Endothelial cell of umbilical vein (primary cell): ENCODE data around the gene ZMYM5.

ENCODE experiments used
- EZH2 ChIP-seq: IDR thresholded peaks from 2 replicates; pipeline ENCODE4 v1.6.1; 2012; ENCODE audit warnings: borderline replicate concordance, low read depth, mild to moderate bottlenecking, moderate library complexity, low read length, inconsistent platforms; ENCODE audit not compliant: severe bottlenecking
- FOS ChIP-seq: IDR thresholded peaks from 2 replicates; pipeline ENCODE4 v1.6.1; 2011; ENCODE audit warnings: mild to moderate bottlenecking, low read length, moderate library complexity, borderline replicate concordance; ENCODE audit not compliant: insufficient read depth
- GATA2 ChIP-seq: IDR thresholded peaks from 2 replicates; pipeline ENCODE4 v1.7.0; 2011; ENCODE audit warnings: low read depth, mild to moderate bottlenecking, moderate library complexity, mixed read lengths, low read length; ENCODE audit not compliant: insufficient read length, insufficient read depth
- JUN ChIP-seq: IDR thresholded peaks from 2 replicates; pipeline ENCODE4 v1.6.1; 2011; ENCODE audit warnings: borderline replicate concordance, low read depth; ENCODE audit not compliant: insufficient read length, insufficient read depth
- MYC ChIP-seq: IDR thresholded peaks from one replicate; pipeline ENCODE4 v1.6.1; 2011; ENCODE audit warnings: mild to moderate bottlenecking, low read depth, low read length
- POLR2A ChIP-seq: IDR thresholded peaks from 2 replicates; pipeline ENCODE4 v1.6.1; 2012; ENCODE audit warnings: low read depth, mild to moderate bottlenecking, control low read depth, low read length
- POLR2AphosphoS5 ChIP-seq: IDR thresholded peaks from 2 replicates; pipeline ENCODE4 v1.6.1; 2012; ENCODE audit warnings: low read depth, mild to moderate bottlenecking, control low read depth, low read length, moderate library complexity; ENCODE audit not compliant: insufficient read depth
- TF ChIP-seq, protein P1 (sequence below): IDR thresholded peaks from 2 replicates; pipeline ENCODE4 v1.6.1; 2011; ENCODE audit not compliant: insufficient read depth, insufficient read length
- TF ChIP-seq, protein P2 (sequence below), 2 donors: IDR thresholded peaks; 1 replicate in 1 of 2; 2 replicates in 1 of 2; pipeline ENCODE4 v1.5.1; 2011; ENCODE audit warnings: low read length in 2 of 2, mild to moderate bottlenecking in 2 of 2, moderate library complexity in 2 of 2, control low read depth in 1 of 2, inconsistent platforms in 1 of 2, low read depth in 1 of 2; ENCODE audit not compliant: insufficient read depth in 1 of 2; ENCODE audit errors: extremely low read depth in 1 of 2

DNA sequence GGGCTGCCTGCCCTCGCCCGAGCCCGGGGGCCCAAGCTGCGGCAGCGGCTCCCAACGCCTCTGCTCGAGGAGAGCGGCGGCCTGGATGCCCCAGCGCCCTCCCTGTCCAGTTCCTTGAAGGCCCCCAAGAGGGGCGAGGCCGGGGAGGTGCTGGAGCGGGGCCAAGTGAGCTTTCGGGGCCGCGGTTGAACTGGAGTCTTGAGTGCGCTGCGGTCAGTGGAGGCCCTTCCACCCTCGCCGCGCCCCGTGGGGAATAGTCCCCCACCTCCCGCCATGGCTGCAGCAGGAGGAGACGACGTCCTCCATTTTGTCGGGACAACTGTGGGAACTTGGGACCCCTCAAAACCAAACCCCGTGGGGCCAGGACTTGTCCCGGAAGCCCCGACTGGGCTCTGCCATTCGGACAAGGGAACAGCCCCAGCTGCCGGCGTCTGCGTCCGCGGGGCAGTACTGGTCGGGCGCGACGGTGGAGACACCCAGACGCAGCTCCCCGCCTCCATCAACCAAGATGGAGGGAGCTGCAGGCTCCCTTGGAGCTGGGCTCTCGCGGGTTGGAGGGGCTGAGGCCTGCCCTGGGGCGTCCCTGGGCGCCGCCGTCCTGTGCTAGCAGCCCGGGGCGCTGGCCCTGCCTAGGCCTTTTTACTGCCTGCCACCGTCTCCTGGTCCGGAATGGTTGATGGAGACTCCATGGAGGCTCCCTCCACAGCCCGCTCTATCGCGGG, 736 bp upstream of the ZMYM5 start:
- TF ChIP-seq POLR2AphosphoS5 = no peak
- TF ChIP-seq, protein P1, sequence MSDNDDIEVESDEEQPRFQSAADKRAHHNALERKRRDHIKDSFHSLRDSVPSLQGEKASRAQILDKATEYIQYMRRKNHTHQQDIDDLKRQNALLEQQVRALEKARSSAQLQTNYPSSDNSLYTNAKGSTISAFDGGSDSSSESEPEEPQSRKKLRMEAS = no peak
- no peak for TF ChIP-seq EZH2
- TF ChIP-seq, protein P2, sequence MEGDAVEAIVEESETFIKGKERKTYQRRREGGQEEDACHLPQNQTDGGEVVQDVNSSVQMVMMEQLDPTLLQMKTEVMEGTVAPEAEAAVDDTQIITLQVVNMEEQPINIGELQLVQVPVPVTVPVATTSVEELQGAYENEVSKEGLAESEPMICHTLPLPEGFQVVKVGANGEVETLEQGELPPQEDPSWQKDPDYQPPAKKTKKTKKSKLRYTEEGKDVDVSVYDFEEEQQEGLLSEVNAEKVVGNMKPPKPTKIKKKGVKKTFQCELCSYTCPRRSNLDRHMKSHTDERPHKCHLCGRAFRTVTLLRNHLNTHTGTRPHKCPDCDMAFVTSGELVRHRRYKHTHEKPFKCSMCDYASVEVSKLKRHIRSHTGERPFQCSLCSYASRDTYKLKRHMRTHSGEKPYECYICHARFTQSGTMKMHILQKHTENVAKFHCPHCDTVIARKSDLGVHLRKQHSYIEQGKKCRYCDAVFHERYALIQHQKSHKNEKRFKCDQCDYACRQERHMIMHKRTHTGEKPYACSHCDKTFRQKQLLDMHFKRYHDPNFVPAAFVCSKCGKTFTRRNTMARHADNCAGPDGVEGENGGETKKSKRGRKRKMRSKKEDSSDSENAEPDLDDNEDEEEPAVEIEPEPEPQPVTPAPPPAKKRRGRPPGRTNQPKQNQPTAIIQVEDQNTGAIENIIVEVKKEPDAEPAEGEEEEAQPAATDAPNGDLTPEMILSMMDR (IDR thresholded peaks at IDR 0.05; ENCODE audit: extremely low read depth in 1 of 2, insufficient read depth in 1 of 2, low read depth in 1 of 2, low read length in 2 of 2) = no peak
- no peak for TF ChIP-seq POLR2A
- no peak for TF ChIP-seq MYC
- TF ChIP-seq JUN = no peak
- no peak for TF ChIP-seq FOS
- TF ChIP-seq GATA2 = no peak
